ENCODE measurements around the gene UPK3BL2.
"Not testable (repeated sequence)": the region's sequence is repeated elsewhere in the genome, so short reads cannot be mapped to it uniquely, and the experiment has no call there.

- TF ChIP-seq CTCF (conservative IDR thresholded peaks at IDR 0.05; ENCODE audit: low read length); EZH2phosphoT487 (IDR thresholded peaks at IDR 0.05; ENCODE audit: borderline replicate concordance, low read depth, low read length): not testable (repeated sequence)
These were observed 25.8 kb downstream of the UPK3BL2 start, which contains the start of gene RASA4B for GRCh38 chr7:102517550-102518147.

Data from OCI-LY7 (cell line).